ENCODE data around the gene CSRP2.

DNA sequence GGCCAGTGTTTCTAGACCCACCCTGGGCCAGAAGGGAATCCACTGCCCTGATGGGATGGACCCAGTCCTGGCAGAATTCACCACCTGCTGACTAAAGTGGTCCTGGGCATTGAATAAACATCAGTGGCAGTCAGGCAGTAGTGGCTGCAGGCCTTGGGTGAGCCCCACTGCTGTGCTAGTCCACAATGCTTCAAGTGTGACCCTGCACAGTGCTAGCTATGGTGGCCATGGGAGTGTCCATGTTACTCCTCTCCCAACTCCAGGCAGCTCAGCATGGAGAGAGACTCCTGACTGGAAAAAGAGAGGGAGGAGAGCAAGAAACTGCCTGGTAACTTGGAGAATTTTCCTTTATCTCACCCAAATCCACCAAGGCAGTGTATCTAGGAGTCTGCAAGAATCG is 17.5 kb upstream of the CSRP2 start:
- TF ChIP-seq, protein P1, sequence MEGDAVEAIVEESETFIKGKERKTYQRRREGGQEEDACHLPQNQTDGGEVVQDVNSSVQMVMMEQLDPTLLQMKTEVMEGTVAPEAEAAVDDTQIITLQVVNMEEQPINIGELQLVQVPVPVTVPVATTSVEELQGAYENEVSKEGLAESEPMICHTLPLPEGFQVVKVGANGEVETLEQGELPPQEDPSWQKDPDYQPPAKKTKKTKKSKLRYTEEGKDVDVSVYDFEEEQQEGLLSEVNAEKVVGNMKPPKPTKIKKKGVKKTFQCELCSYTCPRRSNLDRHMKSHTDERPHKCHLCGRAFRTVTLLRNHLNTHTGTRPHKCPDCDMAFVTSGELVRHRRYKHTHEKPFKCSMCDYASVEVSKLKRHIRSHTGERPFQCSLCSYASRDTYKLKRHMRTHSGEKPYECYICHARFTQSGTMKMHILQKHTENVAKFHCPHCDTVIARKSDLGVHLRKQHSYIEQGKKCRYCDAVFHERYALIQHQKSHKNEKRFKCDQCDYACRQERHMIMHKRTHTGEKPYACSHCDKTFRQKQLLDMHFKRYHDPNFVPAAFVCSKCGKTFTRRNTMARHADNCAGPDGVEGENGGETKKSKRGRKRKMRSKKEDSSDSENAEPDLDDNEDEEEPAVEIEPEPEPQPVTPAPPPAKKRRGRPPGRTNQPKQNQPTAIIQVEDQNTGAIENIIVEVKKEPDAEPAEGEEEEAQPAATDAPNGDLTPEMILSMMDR (IDR thresholded peaks at IDR 0.05): no peak
- TF ChIP-seq POLR2AphosphoS5 (IDR thresholded peaks at IDR 0.05): no peak

All from suprapubic skin (tissue), 3 donors.